Astrocyte (in vitro differentiated cells and primary cell): ENCODE results near the gene TAL2. TPM values are rescaled to one million over a fixed set of nuclear protein-coding genes. Genes with fewer than 3 reads are reported as not detected.

ENCODE experiments used
- DNase-seq: peaks from one replicate; pipeline ENCODE4 v3.0.0-alpha.2; 2010; ENCODE audit warnings: low read depth
- FAIRE-seq: peaks from 2 replicates; lab custom pipeline; 2011; peaks lifted over from hg19 to GRCh38; lab: Jason Lieb, UNC
- H2AFZ ChIP-seq: 2 replicates; pipeline ENCODE4 v1.6.0; 2012; ENCODE audit warnings: low read depth, low read length, inconsistent platforms
- H3K27ac ChIP-seq: 2 replicates; pipeline ENCODE4 v1.5.1; 2011; ENCODE audit warnings: low read depth, low read length, inconsistent platforms
- H3K27me3 ChIP-seq: 2 replicates; pipeline ENCODE4 v1.6.0; 2011; ENCODE audit warnings: low read length, inconsistent platforms; ENCODE audit not compliant: insufficient read depth
- H3K36me3 ChIP-seq: 2 replicates; pipeline ENCODE4 v1.5.1; 2011; ENCODE audit warnings: low read length, inconsistent platforms; ENCODE audit not compliant: insufficient read depth
- H3K4me1 ChIP-seq: 2 replicates; pipeline ENCODE4 v1.5.1; 2011; ENCODE audit warnings: low read length, inconsistent platforms; ENCODE audit not compliant: insufficient read depth
- H3K4me2 ChIP-seq: 2 replicates; pipeline ENCODE4 v1.6.0; 2012; ENCODE audit warnings: low read length, inconsistent platforms
- H3K4me3 ChIP-seq: 2 replicates; pipeline ENCODE4 v1.5.1; 2011; ENCODE audit warnings: low read depth, mild to moderate bottlenecking, low read length, inconsistent platforms; ENCODE audit not compliant: insufficient read depth
- H3K79me2 ChIP-seq: 2 replicates; pipeline ENCODE4 v1.6.0; 2012; ENCODE audit warnings: mild to moderate bottlenecking, low read length, inconsistent platforms; ENCODE audit not compliant: insufficient read depth
- H3K9ac ChIP-seq: 2 replicates; pipeline ENCODE4 v1.6.0; 2012; ENCODE audit warnings: mild to moderate bottlenecking, low read length, inconsistent platforms
- H3K9me3 ChIP-seq: 2 replicates; pipeline ENCODE4 v1.5.1; 2012; ENCODE audit warnings: low read depth, mild to moderate bottlenecking, low read length, inconsistent platforms; ENCODE audit not compliant: insufficient read depth
- H4K20me1 ChIP-seq: 2 replicates; pipeline ENCODE4 v1.6.0; 2012; ENCODE audit warnings: low read length, inconsistent platforms; ENCODE audit not compliant: insufficient read depth
- H3K27ac Mint-ChIP-seq: one replicate; pipeline ENCODE4 v1.8.0; 2021; ENCODE audit warnings: mild to moderate bottlenecking, mixed read lengths; ENCODE audit not compliant: unreplicated experiment
- H3K27me3 Mint-ChIP-seq: one replicate; pipeline ENCODE4 v1.8.0; 2021; ENCODE audit warnings: low read depth, mixed read lengths; ENCODE audit not compliant: unreplicated experiment
- H3K36me3 Mint-ChIP-seq: one replicate; pipeline ENCODE4 v1.8.0; 2021; ENCODE audit warnings: low read depth, mixed read lengths; ENCODE audit not compliant: unreplicated experiment
- H3K4me1 Mint-ChIP-seq: one replicate; pipeline ENCODE4 v1.8.0; 2021; ENCODE audit warnings: low read depth, mixed read lengths; ENCODE audit not compliant: unreplicated experiment
- H3K4me3 Mint-ChIP-seq: one replicate; pipeline ENCODE4 v1.8.0; 2021; ENCODE audit warnings: mild to moderate bottlenecking, moderate library complexity, mixed read lengths; ENCODE audit not compliant: unreplicated experiment
- H3K9me3 Mint-ChIP-seq: one replicate; pipeline ENCODE4 v1.8.0; 2021; ENCODE audit warnings: mild to moderate bottlenecking, mixed read lengths; ENCODE audit not compliant: unreplicated experiment
- EZH2 ChIP-seq: IDR thresholded peaks from 2 replicates; pipeline ENCODE4 v1.6.1; 2012; ENCODE audit warnings: mild to moderate bottlenecking, low read length, inconsistent platforms; ENCODE audit not compliant: insufficient read depth
- total RNA-seq: library from RNA; stranded (reverse); gene quantifications from 2 replicates; pipeline ENCODE4 v1.2.1, GENCODE V29; 2021
- TF ChIP-seq, protein P1 (sequence below): IDR thresholded peaks from 2 replicates; pipeline ENCODE4 v1.5.1; 2011; ENCODE audit warnings: low read depth, mild to moderate bottlenecking, inconsistent platforms, low read length, moderate library complexity; ENCODE audit not compliant: insufficient read depth

TAL2 gene
- total RNA-seq, 1 donor from 2014 or later: not detected

DNA sequence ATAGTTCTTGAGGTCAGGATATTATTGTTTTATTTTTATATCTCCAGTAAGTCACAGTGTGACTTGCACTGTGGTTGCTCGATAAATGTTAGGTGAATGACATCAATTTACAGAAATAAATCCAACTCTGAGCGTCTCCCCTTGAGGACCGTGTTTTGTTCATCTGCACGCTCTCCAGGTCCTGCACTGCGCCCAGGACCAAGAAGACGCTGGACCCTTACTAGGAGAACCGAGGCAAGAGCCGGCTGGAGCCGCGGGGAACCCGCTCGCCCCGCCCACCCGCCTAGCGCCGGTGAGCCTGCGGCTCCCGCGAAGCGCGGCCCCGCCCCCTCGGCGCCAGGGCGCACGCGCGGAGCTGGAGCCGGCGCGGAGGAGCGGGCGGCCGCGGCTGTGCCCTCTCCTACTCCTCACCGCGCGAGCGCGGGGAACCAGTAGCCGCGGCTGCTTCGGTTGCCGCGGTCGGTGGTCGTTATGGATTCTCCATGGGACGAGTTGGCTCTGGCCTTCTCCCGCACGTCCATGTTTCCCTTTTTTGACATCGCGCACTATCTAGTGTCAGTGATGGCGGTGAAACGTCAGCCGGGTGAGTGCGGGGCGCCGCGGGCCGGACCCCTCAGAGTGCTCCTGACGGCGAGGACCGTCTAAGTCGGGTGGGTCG lies 32.1 kb downstream of the TAL2 start, which contains the start of gene TMEM38B:
TSS of gene TMEM38B (plus strand) at position 352 of the 658 bp plus-strand sequence. CDS start at position 472, 120 bp downstream.
- Histone ChIP-seq H3K9me3 (no peaks in the 10 kb centered on the region), H3K27me3 (peaks cover 21% of the 10 kb centered on the region), H3K27ac (peak within 1 kb of the TSS; percentile 55), H3K4me3 (peak within 1 kb of the TSS; percentile 78), H4K20me1 (no peaks in the 10 kb centered on the region), H3K4me2 (peak within 1 kb of the TSS; percentile 100), H3K79me2 (no peaks in the 10 kb centered on the region), H3K9ac (peak within 1 kb of the TSS; percentile 80), H3K4me1 (peaks cover 10% of the 10 kb centered on the region), H2AFZ (peak within 1 kb of the TSS; percentile 100), H3K36me3 (no peaks in the 10 kb centered on the region)
- no peak for FAIRE-seq
- Mint-ChIP-seq H3K4me3 (peak within 1 kb of the TSS; percentile 88), H3K27me3 (peaks cover 8% of the 10 kb centered on the region), H3K36me3 (no peaks in the 10 kb centered on the region), H3K9me3 (peaks cover under 1% of the 10 kb centered on the region), H3K27ac (peak within 1 kb of the TSS; percentile 3), H3K4me1 (peaks cover 15% of the 10 kb centered on the region)
- TF ChIP-seq EZH2: no peak
- TF ChIP-seq, protein P1, sequence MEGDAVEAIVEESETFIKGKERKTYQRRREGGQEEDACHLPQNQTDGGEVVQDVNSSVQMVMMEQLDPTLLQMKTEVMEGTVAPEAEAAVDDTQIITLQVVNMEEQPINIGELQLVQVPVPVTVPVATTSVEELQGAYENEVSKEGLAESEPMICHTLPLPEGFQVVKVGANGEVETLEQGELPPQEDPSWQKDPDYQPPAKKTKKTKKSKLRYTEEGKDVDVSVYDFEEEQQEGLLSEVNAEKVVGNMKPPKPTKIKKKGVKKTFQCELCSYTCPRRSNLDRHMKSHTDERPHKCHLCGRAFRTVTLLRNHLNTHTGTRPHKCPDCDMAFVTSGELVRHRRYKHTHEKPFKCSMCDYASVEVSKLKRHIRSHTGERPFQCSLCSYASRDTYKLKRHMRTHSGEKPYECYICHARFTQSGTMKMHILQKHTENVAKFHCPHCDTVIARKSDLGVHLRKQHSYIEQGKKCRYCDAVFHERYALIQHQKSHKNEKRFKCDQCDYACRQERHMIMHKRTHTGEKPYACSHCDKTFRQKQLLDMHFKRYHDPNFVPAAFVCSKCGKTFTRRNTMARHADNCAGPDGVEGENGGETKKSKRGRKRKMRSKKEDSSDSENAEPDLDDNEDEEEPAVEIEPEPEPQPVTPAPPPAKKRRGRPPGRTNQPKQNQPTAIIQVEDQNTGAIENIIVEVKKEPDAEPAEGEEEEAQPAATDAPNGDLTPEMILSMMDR: no peak
- peak; percentile 36 for DNase-seq

DNA sequence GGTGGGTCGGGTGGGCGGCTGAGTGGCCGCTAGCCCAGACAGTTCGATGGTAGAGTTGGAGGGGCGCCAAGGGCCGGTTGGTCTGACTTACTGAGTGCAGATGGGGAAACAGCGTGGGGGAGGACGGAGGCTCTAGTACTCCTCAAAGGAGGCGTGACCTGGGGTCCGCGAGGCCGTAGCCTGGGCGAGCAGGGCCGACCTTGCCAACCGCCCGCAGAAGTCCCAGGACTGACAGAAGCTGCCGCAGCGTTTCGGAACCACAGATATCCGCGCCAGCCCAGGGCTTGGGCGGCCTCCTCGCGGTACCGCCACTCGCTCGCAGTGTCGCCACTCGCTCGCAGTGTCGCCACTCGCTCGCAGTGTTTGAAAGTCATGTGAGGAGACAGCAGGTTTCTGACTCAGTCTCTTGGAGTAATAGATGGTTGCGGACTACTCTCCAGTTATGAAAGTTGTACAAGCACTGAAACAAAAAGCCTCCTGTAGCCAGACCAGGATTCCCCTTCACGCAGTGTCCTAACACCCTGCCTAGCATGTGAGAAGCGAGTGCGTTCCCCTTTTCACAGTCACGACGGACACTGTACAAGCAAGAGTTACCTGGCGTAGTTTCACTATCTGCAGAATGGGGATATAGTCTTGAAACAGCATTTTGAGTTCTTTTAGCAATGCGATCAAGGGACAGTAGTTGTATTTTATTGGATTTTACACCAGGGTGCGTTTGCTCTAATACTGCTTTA lies 32.8 kb downstream of the TAL2 start:
- H3K9me3 Mint-ChIP-seq: no peaks in the 10 kb centered on the region
- Histone ChIP-seq H3K4me3 (peak overlapping the region; percentile 78), H3K27ac (peak overlapping the region; percentile 55), H4K20me1 (no peaks in the 10 kb centered on the region), H3K4me2 (peak overlapping the region; percentile 100), H3K9ac (peak overlapping the region; percentile 80), H2AFZ (peak overlapping the region; percentile 100), H3K27me3 (peaks cover 21% of the 10 kb centered on the region), H3K79me2 (no peaks in the 10 kb centered on the region), H3K36me3 (no peaks in the 10 kb centered on the region), H3K9me3 (no peaks in the 10 kb centered on the region), H3K4me1 (peaks cover 10% of the 10 kb centered on the region)
- peak; percentile 38 for DNase-seq
- H3K4me1 Mint-ChIP-seq: peaks cover 16% of the 10 kb centered on the region
- H3K36me3 Mint-ChIP-seq: no peaks in the 10 kb centered on the region
- peaks cover 8% of the 10 kb centered on the region for H3K27me3 Mint-ChIP-seq
- TF ChIP-seq EZH2: no peak
- TF ChIP-seq, protein P1: no peak
- peak overlapping the region; percentile 3 for H3K27ac Mint-ChIP-seq
- H3K4me3 Mint-ChIP-seq: peak overlapping the region; percentile 88
- FAIRE-seq: no peak
